GF-D8 (cell line): Measurements from ENCODE around the gene COPS2.
"Not testable (repeated sequence)": the region's sequence is repeated elsewhere in the genome, so short reads cannot be mapped to it uniquely, and the experiment has no call there.

ENCODE experiments used
- DNase-seq: peaks from one replicate; lab custom pipeline; 2025; lab: John Stamatoyannopoulos, UW

Gene COPS2

GRCh38 chr15:49155110-49155833 is at the start of gene COPS2:
Gene COPS2 (minus strand): TSS chr15:49155599. CDS start chr15:49155578, 21 bp downstream.
- DNase-seq, result peak; percentile 84

- no peak for DNase-seq
Measured at GRCh38 chr15:49200347-49200746, 44.9 kb upstream of the COPS2 start.

- no peak for DNase-seq
Measured at GRCh38 chr15:49199666-49200065, 44.3 kb upstream of the COPS2 start.

GRCh38 chr15:49196856-49197255 is 41.5 kb upstream of the COPS2 start:
- no peak for DNase-seq

GRCh38 chr15:49191892-49192291 is 36.5 kb upstream of the COPS2 start:
- DNase-seq, result no peak

GRCh38 chr15:49190586-49190985 is 35.2 kb upstream of the COPS2 start:
- peak; percentile 35 for DNase-seq

- DNase-seq, result no peak
Measured at GRCh38 chr15:49189631-49190030, 34.2 kb upstream of the COPS2 start.

GRCh38 chr15:49188933-49189332 is 33.5 kb upstream of the COPS2 start:
- DNase-seq, result no peak

GRCh38 chr15:49187549-49188245 is 32.3 kb upstream of the COPS2 start:
- DNase-seq, result no peak

- DNase-seq, result no peak
Measured at GRCh38 chr15:49185473-49185872, 30.1 kb upstream of the COPS2 start.

GRCh38 chr15:49183741-49184140 is 28.3 kb upstream of the COPS2 start:
- not testable (repeated sequence) for DNase-seq

- DNase-seq, result no peak
Measured at GRCh38 chr15:49182128-49182527, 26.7 kb upstream of the COPS2 start.

GRCh38 chr15:49179433-49180190 is 24.2 kb upstream of the COPS2 start:
- no peak for DNase-seq

GRCh38 chr15:49178497-49178896 is 23.1 kb upstream of the COPS2 start:
- DNase-seq, result no peak

- not testable (repeated sequence) for DNase-seq
Measured at GRCh38 chr15:49175582-49176397, 20.4 kb upstream of the COPS2 start.

- DNase-seq, result no peak
Measured at GRCh38 chr15:49174902-49175301, 19.5 kb upstream of the COPS2 start.

GRCh38 chr15:49171790-49172189 is 16.4 kb upstream of the COPS2 start:
- no peak for DNase-seq

- DNase-seq, result peak; percentile 88
Measured at GRCh38 chr15:49169880-49170597, 14.6 kb upstream of the COPS2 start, which contains the start of gene GALK2. Gene GALK2 (plus strand): TSS chr15:49170247. CDS start chr15:49170323, 76 bp downstream.

GRCh38 chr15:49168016-49168415 is 12.6 kb upstream of the COPS2 start:
- no peak for DNase-seq

GRCh38 chr15:49164865-49165264 is 9.5 kb upstream of the COPS2 start:
- no peak for DNase-seq

- no peak for DNase-seq
Measured at GRCh38 chr15:49163678-49164077, 8.3 kb upstream of the COPS2 start.
